ENCODE measurements around the gene PRDM16. TPM values are rescaled to one million over a fixed set of nuclear protein-coding genes. Genes with fewer than 3 reads are reported as not detected.

Gene PRDM16
- polyA plus RNA-seq, 1 donor from 2014 or later, result 0.21 TPM

DNA sequence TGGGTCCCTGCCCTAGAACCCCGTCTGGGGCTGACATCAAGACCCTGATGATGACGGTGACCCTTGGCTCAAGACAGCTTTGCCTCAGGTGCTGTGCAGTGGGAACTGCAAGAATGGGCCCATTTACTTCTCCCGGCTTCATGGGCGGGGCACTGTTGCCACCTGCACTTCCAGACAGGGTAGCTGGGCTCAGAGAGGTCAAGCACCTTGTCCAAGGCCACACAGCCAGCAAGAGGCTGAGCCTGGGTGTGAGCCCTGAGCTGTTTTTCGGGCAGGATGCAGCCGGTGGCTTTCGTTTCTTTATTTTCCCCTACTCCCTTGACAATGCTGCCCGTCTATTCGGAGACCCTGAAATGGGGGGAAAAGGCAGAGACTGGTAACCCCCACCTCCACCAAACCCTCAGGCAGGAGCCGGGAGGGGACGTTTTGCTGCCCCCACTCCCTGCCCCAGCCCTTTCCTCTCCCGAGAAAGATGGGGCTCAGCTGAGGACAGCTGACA, 91.7 kb downstream of the PRDM16 start:
- TF ChIP-seq, protein P1, sequence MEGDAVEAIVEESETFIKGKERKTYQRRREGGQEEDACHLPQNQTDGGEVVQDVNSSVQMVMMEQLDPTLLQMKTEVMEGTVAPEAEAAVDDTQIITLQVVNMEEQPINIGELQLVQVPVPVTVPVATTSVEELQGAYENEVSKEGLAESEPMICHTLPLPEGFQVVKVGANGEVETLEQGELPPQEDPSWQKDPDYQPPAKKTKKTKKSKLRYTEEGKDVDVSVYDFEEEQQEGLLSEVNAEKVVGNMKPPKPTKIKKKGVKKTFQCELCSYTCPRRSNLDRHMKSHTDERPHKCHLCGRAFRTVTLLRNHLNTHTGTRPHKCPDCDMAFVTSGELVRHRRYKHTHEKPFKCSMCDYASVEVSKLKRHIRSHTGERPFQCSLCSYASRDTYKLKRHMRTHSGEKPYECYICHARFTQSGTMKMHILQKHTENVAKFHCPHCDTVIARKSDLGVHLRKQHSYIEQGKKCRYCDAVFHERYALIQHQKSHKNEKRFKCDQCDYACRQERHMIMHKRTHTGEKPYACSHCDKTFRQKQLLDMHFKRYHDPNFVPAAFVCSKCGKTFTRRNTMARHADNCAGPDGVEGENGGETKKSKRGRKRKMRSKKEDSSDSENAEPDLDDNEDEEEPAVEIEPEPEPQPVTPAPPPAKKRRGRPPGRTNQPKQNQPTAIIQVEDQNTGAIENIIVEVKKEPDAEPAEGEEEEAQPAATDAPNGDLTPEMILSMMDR (IDR thresholded peaks at IDR 0.05; ENCODE audit: poor library complexity, severe bottlenecking), result no peak
- no peak for TF ChIP-seq SMC3 (conservative IDR thresholded peaks at IDR 0.05; ENCODE audit: poor library complexity)
- no peak for TF ChIP-seq TAF1 (IDR thresholded peaks at IDR 0.05; ENCODE audit: low read depth)
- TF ChIP-seq, protein P2, sequence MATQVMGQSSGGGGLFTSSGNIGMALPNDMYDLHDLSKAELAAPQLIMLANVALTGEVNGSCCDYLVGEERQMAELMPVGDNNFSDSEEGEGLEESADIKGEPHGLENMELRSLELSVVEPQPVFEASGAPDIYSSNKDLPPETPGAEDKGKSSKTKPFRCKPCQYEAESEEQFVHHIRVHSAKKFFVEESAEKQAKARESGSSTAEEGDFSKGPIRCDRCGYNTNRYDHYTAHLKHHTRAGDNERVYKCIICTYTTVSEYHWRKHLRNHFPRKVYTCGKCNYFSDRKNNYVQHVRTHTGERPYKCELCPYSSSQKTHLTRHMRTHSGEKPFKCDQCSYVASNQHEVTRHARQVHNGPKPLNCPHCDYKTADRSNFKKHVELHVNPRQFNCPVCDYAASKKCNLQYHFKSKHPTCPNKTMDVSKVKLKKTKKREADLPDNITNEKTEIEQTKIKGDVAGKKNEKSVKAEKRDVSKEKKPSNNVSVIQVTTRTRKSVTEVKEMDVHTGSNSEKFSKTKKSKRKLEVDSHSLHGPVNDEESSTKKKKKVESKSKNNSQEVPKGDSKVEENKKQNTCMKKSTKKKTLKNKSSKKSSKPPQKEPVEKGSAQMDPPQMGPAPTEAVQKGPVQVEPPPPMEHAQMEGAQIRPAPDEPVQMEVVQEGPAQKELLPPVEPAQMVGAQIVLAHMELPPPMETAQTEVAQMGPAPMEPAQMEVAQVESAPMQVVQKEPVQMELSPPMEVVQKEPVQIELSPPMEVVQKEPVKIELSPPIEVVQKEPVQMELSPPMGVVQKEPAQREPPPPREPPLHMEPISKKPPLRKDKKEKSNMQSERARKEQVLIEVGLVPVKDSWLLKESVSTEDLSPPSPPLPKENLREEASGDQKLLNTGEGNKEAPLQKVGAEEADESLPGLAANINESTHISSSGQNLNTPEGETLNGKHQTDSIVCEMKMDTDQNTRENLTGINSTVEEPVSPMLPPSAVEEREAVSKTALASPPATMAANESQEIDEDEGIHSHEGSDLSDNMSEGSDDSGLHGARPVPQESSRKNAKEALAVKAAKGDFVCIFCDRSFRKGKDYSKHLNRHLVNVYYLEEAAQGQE (IDR thresholded peaks at IDR 0.05; ENCODE audit: borderline replicate concordance), result no peak
- TF ChIP-seq EZH2 (IDR thresholded peaks at IDR 0.05; ENCODE audit: borderline replicate concordance, insufficient read depth, low read length, poor library complexity, severe bottlenecking), result no peak
- TF ChIP-seq RAD21 (conservative IDR thresholded peaks at IDR 0.05), result no peak
- TF ChIP-seq POLR2AphosphoS5 (IDR thresholded peaks at IDR 0.05), result no peak
- TF ChIP-seq MXI1 (conservative IDR thresholded peaks at IDR 0.05; ENCODE audit: poor library complexity, severe bottlenecking), result no peak
- no peak overlapping the region for H3K4me2 ChIP-seq (ENCODE audit: low read length)
- H3K27me3 ChIP-seq (ENCODE audit: insufficient read depth, low read depth, low read length), result no peaks in the 10 kb centered on the region
- no peaks in the 10 kb centered on the region for H3K9me2 ChIP-seq (ENCODE audit: insufficient read depth, low read length)
- no peak overlapping the region for H3K9ac ChIP-seq (ENCODE audit: low read length)
- no peaks in the 10 kb centered on the region for H3K9me3 ChIP-seq (ENCODE audit: low read length)
- no peak overlapping the region for H3K27ac ChIP-seq (ENCODE audit: low read length)
- no peaks in the 10 kb centered on the region for H4K20me1 ChIP-seq (ENCODE audit: insufficient read depth)
- H3K4me3 ChIP-seq (ENCODE audit: low read length), result no peak overlapping the region
- peaks cover 5% of the 10 kb centered on the region for H3K79me2 ChIP-seq (replicated peaks; ENCODE audit: insufficient read depth, low read length)
- H3F3A ChIP-seq (ENCODE audit: insufficient read depth, low read length, poor library complexity, severe bottlenecking), result no peaks in the 10 kb centered on the region
- no peaks in the 10 kb centered on the region for H3K36me3 ChIP-seq (ENCODE audit: insufficient read depth, low read length)
- no peak overlapping the region for H2AFZ ChIP-seq (ENCODE audit: low read depth, low read length)

DNA sequence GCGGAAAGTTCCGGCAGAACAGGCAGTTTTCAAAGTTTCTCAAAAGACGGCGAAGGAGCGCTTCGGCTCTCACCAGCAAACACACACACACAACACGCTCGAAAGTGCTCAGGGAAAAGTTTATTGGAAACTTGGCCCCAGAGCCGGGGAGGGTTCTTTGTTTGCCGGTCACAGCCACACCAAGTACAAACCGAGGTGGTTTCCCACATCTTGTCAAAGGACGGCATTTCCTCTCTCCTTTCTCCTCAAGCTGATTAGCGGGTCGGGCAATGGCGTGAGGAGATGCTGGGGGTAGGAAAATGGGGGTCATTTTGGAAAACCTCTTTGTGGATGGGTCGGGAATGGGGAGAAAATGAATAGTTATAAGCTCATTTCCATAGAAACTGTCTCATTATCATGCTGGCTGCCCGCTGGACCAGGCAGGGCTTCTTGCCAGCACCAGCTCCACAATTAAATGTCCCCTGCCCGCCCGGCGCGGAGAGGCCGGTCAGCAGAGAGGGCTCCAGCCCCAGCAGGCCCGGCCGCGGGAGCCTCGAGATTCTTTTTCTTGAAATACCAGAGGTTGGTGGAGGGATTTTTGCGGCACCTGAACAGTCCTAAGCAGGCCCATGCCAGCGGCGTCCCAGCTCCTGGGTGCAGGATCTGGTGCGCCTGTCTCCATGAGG, 92.3 kb downstream of the PRDM16 start:
- Histone ChIP-seq H3K9me3 (ENCODE audit: low read length) (no peaks in the 10 kb centered on the region), H3K79me2 (replicated peaks; ENCODE audit: insufficient read depth, low read length) (peaks cover 5% of the 10 kb centered on the region), H4K20me1 (ENCODE audit: insufficient read depth) (no peaks in the 10 kb centered on the region), H3K36me3 (ENCODE audit: insufficient read depth, low read length) (no peaks in the 10 kb centered on the region), H2AFZ (ENCODE audit: low read depth, low read length) (no peak overlapping the region), H3K27me3 (ENCODE audit: insufficient read depth, low read depth, low read length) (no peaks in the 10 kb centered on the region), H3K4me3 (ENCODE audit: low read length) (no peak overlapping the region), H3K27ac (ENCODE audit: low read length) (no peak overlapping the region), H3F3A (ENCODE audit: insufficient read depth, low read length, poor library complexity, severe bottlenecking) (no peaks in the 10 kb centered on the region), H3K9ac (ENCODE audit: low read length) (no peak overlapping the region), H3K4me2 (ENCODE audit: low read length) (no peak overlapping the region), H3K9me2 (ENCODE audit: insufficient read depth, low read length) (no peaks in the 10 kb centered on the region)
- TF ChIP-seq, protein P2 (IDR thresholded peaks at IDR 0.05; ENCODE audit: borderline replicate concordance), result no peak
- TF ChIP-seq SMC3 (conservative IDR thresholded peaks at IDR 0.05; ENCODE audit: poor library complexity) (no peak), MXI1 (conservative IDR thresholded peaks at IDR 0.05; ENCODE audit: poor library complexity, severe bottlenecking) (no peak)

Measured in neural cell (in vitro differentiated cells).